GM18499 (cell line): ENCODE measurements around the gene INPP5K.
"Not testable (repeated sequence)": the region's sequence is repeated elsewhere in the genome, so short reads cannot be mapped to it uniquely, and the experiment has no call there.

Source experiments
- ATAC-seq: cut with Tn5 transposase; IDR thresholded peaks from one replicate; pipeline ENCODE4 v1.9.1; 2021; ENCODE audit warnings: moderate number of reproducible peaks; ENCODE audit not compliant: insufficient read depth, unreplicated experiment

Gene INPP5K

DNA sequence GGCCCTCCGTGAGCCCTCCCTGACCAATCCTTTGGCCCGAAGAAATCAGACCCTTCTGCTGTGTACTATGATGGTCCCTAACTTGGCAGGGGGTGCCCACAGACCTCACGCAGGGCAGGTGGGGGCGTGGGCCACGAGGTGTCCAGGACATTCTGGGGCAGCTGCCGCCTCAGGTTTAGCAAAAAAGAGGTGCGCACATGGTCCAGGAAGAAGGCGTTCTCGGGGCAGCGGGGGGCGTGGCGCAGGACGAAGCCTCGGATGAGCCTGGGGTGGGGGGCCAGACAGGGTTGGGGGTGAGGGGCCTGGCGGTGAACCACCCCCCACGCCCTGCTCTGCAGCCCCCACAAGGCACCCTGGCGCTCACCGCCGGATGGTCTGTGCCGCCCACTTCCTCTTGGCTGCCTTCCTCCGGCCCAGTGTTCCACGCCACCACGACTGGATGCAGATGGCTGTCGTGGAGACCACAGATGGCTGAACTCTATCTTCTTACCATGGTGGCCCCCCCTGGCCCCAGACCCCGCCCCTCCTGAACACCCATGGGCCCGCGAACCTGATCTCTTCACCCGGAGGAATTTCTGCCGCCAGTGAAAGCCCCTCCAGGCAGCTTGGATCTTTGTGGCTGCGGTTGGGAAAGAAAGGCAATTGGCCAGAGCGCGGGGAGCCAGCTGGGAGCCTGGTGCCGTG lies 46.2 kb downstream of the INPP5K start:
- ATAC-seq = no peak

DNA sequence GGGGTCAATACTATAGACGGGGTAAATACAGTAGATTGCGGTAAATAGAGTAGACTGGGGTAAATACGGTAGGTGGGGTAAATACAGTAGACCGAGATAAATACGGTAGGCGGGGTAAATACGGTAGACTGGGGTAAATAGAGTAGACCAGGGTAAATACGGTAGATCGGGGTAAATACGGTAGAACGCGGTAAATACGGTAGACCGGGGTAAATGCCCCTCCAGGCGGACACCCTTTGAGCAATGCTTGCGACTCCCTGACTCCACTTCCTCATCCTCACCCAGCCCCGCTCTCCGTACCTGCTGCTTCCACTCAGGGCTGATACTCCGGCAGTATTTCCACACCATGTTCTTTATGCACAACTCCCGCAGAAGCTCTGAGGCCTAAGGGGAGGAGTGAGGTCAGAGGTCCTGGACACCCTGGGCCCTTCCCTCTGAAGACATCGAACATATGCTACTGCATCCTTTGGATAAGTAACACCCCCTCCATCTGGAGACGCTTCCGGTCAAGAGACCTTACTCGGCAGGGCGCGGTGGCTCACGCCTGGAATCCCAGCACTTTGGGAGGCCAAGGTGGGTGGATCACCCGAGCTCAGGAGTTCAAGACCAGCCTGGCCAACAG lies 47.1 kb downstream of the INPP5K start:
- ATAC-seq = no peak

DNA sequence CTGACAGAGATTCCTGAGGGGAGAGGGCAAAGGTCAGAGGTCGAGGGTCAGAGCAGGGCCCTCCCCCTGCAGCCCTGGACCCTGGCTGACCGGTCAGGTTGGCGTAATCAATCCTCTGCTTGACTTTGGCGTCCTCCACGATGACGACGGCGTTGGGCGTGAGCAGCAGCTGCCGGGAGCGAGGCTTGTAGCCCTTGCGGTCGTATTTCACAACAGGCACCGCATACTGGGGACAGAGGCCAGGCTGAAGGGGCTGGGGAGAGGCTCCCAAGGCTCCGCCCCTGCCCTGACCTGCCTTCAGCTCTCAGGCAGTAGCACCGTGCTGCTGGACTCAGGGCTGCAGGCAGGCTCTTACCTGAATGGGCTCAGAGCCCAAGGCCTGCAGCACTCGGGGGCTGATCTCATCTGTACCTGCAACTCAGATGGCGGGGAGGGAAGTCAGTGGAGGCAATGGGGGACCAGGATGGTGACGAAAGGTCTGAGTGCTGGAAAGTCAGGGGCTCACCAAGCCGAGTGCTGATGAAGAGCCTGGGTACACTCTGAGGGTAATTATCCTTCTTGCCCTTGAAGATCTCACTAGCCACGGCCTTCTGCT lies 48.4 kb downstream of the INPP5K start:
- no peak for ATAC-seq

DNA sequence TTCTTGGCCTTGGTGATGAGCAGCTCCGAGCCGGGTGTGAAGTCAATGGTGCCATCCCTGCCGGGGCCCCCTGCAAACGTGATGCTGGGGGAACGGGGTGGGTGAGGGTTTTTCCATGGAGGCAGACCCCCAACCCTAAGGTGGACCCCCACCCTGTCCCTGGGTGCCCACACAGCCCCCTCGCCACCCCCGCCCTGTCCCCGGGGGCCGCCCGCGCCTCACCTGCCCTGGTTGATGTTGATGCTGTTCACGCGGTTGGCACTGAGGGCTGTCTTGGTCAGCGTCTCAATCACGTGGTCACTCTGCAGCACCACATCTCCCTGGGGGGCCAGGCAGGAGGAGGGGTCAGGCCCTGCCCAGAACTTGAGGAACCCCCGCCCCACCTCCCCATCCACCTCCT lies 49.2 kb downstream of the INPP5K start:
- no peak for ATAC-seq

DNA sequence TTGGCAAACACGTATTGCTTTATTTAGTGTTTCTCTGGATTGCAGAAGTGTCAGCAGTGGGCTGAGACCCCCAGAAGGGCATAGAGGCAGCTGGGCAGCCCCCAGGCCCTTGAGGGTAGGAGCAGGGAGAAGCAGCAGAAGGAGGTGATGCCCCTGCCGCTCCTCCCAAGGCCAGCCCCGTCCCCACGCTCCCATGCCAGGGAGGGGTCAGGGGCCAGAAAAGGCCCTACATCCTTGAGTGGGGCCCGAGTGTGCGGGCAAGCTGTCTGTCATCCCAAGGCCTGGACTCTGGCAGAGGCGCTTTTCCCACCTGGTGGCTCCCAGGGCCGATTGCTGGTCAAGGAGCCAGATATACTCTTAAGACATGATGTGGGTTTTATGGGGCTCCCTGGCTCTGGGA lies 52.2 kb downstream of the INPP5K start:
- ATAC-seq = no peak

DNA sequence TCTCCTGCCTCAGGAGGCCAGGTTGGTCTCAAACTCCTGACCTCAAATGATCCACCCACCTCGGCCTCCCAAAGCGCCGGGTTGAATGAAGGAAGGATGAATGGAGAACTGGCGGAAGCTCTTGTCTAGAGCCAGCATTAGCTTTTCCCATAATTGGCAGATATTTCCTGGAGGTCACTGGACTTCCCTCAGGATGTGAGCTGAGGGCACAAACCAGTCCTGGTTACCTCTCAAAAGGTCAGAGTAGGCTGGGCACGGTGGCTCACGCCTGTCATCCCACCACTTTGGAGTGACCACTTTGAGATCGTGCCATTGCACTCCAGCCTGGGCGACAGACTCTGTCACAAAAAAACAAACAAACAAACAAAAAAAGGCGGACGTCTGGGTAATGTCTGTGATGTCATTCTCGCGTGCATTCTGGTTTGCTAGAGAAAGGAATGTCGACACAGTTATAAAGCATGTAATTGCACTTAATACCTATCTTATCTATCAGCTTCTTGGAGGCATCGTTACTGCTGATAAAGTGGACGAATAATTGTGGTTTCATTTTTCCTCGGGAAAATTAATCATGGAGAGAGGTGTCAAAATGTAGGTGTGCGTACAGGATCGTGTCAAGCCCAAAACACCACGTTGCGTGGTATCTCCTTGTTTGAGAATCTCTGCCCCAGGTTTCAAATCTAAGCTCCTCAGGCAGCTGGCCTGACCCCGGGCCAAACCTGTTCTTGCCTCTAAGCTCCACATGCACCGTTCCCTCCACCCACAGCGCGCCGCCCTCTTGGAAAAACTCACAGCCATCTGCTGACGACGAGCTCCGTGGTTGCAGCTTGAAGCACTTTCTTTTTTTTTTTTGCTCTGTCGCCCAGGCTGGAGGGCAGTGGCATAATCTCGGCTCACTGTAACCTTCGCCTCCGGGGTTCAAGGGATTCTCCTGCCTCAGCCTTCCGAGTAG lies 54.0 kb downstream of the INPP5K start:
- ATAC-seq = no peak

DNA sequence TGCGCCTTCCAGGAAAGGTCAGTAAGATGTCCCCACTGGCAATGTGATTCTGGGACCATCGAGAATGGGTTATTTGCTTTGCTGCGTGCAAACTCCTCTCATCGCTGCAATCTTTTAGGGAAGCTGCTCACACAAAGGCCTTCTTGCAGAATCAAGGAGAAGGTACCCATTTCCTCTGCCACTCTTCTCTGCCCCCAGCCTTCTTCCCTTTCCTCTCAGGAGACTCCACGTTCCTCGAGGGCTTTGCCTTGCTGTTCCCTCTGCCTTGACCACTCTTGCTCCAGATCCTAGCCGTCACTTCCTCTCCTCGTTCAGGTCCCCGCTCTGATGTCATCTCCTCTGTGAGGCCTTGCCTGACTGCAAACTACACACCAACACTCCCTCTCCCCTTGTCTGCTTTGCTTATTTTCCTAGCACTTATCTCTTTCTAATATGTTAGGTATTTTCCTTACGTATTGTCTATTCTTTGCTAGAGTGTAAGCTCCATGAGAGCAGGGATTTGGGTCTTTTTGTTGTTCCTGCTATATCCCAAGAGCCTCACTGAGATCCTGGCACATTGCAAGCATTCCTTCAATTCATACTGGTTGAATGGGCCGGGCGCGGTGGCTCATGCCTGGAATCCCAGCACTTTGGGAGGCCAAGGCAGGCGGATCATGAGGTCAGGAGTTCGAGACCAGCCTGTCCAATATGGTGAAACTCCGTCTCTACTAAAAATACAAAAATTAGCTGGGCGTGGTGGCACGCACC lies 55.0 kb downstream of the INPP5K start:
- ATAC-seq = no peak

DNA sequence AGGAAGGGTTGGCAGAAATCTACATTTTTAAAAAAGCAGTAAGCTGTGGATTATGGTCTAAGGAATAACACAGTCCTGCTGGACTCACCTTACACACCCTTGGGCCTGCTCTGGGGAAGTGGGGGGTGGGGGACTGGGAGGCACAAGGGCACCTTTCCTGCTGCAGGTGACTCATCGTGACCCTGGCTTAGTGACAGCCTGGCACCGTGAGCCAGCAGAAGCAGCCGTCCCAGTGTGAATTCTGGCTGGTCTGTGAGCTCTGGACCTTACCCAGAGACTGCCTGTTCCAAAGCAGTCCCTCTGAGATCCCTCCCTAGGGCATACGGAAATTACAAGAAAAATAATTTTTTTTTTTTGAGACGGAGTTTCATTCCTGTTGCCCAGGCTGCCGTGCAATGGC lies 56.2 kb downstream of the INPP5K start:
- no peak for ATAC-seq

DNA sequence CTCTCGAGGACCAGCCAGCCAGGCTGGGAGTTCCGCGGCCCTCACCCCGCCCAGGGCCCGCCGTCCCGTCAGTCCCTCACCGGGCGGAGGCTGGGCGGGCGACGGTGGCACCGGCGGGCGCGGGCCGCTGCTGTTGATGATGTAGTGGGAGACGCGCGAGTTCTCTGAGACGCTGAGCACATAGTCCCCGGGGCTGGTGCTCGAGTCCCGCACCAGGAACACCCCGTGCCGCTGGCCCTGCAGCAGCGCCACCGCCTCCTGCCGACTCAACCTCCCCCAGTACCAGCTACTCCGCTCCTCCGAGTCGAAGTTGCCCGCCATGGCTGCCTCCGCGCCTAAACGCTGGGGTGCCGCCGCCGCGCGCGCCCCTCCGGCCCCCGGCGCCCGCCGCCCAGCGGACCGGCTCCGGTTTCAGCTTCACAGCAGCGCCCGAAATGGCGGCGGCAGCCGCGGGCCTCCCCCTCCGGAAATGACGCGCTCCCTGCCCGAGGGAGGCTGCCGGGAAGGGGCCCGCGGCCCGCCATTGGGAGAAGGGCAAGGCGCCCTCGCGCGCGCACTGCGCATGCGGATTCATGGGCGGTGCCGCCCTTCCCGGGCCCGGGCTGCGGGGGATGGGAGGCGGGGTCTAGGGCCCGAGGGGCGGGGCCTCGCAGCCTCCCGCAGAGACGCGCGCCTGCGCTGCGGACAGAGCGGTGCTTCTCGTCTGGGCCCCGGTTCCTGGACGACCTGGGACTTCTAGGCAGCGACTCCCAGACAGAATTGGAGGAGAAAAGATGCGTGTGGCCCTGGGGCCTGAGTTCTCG lies 60.4 kb downstream of the INPP5K start, which contains the start of gene CRK:
Gene CRK (minus strand): TSS at position 436 of the 803 bp plus-strand sequence. CDS start 115 bp downstream, at position 321.
- ATAC-seq = peak; percentile 51

DNA sequence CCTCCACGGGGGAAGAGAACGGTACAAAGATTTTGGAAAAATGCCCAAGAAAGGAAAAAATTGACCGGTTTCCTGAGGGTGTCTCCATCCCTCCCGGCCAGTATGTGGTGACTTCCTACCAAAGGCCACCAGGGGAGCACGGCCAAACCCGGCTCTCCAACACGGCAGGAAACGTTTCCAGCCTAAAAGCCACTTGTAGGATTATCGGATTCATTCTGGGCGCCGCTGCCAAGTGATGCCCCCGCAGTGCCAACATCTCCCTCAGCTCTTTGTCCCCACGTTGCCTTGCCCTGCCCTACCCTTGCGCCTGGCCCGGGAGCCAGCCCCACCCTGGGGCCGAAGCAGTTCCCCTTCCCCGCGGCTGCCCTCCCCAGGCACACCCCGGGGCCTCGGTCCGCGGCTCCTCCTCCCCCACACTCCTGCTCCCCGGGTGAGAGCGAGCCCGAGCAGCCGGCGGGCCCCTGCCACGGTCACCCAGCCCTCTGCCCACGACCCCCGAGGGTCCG lies 61.1 kb downstream of the INPP5K start:
- ATAC-seq = peak; percentile 15

DNA sequence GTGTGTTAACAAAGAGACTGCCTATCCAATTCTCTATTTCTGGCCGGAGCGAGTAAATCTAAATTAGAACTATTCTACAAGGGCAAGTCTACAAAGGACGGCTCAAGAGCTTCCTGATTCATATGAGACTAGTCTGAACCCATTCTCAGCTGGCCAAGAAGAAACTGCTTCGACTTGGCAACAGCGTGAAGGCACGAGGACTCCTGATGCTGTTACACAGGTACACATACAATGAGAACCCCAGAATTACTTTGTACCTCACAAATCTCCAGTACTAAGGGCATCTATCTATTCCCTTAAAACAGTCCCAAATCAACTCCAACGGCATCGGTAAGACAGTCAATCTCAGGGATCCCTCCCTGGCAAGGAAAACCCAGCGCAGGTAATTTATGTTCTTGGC lies 61.9 kb downstream of the INPP5K start:
- no peak for ATAC-seq

DNA sequence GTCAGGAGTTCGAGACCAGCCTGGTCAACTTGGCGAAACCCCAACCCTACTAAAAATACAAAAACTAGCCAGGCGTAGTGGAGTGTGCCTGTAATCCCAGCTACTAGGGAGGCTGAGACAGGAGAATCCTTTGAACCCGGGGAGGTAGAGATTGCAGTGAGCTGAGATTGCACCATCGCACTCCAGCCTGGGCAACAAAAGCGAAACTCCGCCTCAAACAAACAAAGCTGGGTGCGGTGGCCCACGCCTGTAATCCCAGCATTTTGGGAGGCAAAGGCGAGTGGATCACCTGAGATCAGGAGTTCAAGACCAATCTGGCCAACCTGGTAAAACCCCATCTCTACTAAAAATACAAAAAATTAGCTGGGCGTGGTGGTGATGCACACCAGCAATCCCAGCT lies 62.7 kb downstream of the INPP5K start:
- not testable (repeated sequence) for ATAC-seq

DNA sequence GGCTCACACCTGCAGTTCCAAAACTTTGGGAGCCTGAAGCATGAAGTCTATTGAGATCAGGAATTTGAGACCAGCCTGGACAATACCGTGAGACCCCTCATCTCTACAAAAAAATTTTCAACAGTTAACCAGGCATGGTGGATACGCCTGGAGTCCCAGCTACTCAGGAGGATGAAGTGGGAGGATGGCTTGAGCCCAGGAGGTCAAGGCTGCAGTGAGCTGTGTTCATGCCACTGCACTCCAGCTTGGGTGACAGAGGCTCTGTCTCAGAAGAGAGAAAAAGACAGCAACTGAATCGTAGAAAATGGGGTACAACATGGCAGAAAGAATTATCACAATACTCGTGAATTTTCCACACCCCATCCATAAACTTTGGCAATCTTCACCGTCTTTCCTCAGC lies 63.6 kb downstream of the INPP5K start:
- no peak for ATAC-seq

DNA sequence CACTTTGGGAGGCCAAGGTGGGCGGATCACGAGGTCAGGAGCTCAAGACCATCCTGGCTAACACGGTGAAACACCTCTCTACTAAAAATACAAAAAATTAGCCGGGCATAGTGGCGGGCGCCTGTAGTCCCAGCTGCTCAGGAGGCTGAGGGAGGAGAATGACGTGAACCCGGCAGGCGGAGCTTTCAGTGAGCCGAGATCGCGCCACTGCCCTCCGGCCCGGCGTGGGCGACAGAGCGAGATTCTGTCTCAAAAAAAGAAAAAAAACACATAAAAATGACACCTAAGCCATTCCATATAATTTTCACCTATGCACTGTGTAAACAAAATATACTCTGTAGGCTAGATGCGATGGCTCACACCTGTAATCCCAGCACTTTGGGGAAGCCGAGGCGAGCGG lies 66.2 kb downstream of the INPP5K start:
- not testable (repeated sequence) for ATAC-seq

DNA sequence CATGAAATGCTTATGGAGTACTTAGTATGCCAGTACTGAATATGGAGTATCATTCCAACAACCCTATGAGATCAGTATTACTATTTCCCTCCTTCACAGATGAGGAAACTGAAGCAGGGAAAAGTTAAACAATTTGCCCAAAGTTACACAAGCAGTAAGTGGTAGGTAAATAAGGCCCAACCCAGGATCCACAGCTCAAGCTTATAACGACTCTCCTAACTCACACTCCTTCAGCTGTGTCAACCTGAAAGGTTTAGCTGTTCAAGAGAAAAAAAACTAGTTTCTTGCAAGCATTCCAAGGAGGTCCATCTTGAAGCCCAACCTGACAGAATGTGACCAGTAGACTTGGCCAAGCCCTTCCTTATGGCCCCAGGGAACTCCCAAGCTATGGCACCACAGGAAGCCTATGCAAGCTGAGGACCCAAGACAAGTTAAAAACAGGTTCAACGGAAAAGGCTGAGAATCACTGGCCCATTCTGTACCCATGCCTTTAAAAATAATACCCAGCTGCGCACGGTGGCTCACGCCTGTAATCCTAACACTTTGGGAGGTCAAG lies 66.9 kb downstream of the INPP5K start:
- ATAC-seq = no peak

DNA sequence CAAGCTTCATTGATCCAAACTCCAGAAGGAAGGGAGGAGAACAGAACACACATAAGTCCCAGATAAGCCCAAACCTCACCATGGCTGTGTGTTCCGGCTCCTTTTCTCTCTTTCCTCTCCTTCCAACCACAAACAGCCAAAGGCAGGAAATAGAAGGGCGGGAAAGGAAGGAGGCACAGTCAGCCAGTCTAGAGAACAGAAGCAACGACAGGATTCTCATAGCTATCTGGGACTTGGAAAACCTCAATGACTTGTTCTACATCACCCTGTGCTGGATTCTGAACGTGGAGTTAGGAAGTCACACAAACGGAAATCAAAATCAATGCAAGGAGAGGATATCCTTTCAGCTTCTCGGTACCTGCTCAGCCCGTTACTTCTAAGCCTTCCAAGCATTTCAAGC lies 69.4 kb downstream of the INPP5K start:
- ATAC-seq = no peak

DNA sequence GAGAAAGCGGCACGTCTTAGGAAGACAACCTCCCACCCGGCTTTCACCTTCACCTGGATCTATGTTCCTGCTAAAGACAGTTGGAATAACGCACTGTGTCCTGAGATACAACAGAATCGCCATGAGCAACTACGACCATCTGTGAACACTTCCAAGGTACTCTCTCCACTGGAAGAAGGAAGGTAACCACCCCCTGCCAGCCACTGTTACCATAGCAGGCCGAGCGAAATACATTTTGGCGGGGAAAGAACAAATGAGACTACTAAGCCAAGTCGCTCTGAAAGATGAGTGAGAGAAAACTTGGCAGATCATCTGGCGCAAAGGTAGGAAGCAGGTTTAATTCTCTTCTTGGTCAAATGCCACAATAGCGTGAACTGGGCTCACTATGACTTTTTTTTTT lies 70.2 kb downstream of the INPP5K start:
- no peak for ATAC-seq

DNA sequence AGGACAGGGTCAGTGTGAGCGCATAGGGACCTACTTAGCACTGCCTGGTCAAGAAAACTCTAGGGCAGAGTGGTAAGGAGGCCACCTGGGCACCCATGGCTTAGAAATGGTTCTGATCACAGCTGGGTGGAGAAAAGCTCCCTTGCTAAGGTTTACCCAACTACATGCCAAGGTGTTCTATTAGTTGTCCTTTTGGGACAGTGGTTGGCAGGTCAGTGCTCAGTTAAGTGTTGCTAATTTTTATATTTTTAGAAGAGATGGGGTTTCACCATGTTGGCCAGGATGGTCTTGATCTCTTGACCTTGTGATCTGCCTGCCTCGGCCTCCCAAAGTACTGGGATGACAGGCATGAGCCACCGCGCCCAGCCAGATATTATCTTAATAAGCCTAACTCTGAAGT lies 70.7 kb downstream of the INPP5K start:
- not testable (repeated sequence) for ATAC-seq
